GM04503 (cell line): ENCODE results near the gene EDNRA.
"Not testable (repeated sequence)": the region's sequence is repeated elsewhere in the genome, so short reads cannot be mapped to it uniquely, and the experiment has no call there.

Source experiments
- DNase-seq: peaks from one replicate; pipeline ENCODE4 v3.0.0-alpha.2; 2012; ENCODE audit warnings: low read depth

Gene EDNRA

GRCh38 chr4:147480891-147481576 is at the start of gene EDNRA:
TSS of gene EDNRA (plus strand) at chr4:147481097. CDS start at chr4:147485682, 4,585 bp downstream.
- no peak for DNase-seq

- not testable (repeated sequence) for DNase-seq
Measured at GRCh38 chr4:147434370-147434769, 46.5 kb upstream of the EDNRA start.

GRCh38 chr4:147440442-147440841 is 40.5 kb upstream of the EDNRA start:
- no peak for DNase-seq

GRCh38 chr4:147447786-147448185 is 33.1 kb upstream of the EDNRA start:
- DNase-seq = no peak

- no peak for DNase-seq
Measured at GRCh38 chr4:147453561-147454141, 27.2 kb upstream of the EDNRA start.

GRCh38 chr4:147456706-147457105 is 24.2 kb upstream of the EDNRA start:
- DNase-seq = no peak

GRCh38 chr4:147461161-147461560 is 19.7 kb upstream of the EDNRA start:
- DNase-seq = no peak

GRCh38 chr4:147463065-147463464 is 17.8 kb upstream of the EDNRA start:
- no peak for DNase-seq

GRCh38 chr4:147465461-147465860 is 15.4 kb upstream of the EDNRA start:
- DNase-seq = no peak

- no peak for DNase-seq
Measured at GRCh38 chr4:147477439-147477838, 3.5 kb upstream of the EDNRA start.

- DNase-seq = no peak
Measured at GRCh38 chr4:147479376-147479775, 1.5 kb upstream of the EDNRA start.

- DNase-seq = no peak
Measured at GRCh38 chr4:147479786-147480185, 1.1 kb upstream of the EDNRA start.

GRCh38 chr4:147480502-147480890 is 401 bp upstream of the EDNRA start:
- DNase-seq = no peak

- DNase-seq = no peak
Measured at GRCh38 chr4:147481577-147482109, 746 bp downstream of the EDNRA start.

GRCh38 chr4:147482281-147482680 is 1.4 kb downstream of the EDNRA start:
- DNase-seq = no peak

GRCh38 chr4:147485167-147485566 is 4.3 kb downstream of the EDNRA start:
- DNase-seq = no peak

GRCh38 chr4:147487616-147488015 is 6.7 kb downstream of the EDNRA start:
- no peak for DNase-seq

- DNase-seq = no peak
Measured at GRCh38 chr4:147488556-147488955, 7.7 kb downstream of the EDNRA start.

GRCh38 chr4:147491086-147491485 is 10.2 kb downstream of the EDNRA start:
- no peak for DNase-seq

GRCh38 chr4:147492306-147492705 is 11.4 kb downstream of the EDNRA start:
- DNase-seq = no peak

GRCh38 chr4:147492761-147493160 is 11.9 kb downstream of the EDNRA start:
- no peak for DNase-seq

- no peak for DNase-seq
Measured at GRCh38 chr4:147493307-147493706, 12.4 kb downstream of the EDNRA start.

GRCh38 chr4:147494301-147494700 is 13.4 kb downstream of the EDNRA start:
- DNase-seq = no peak

GRCh38 chr4:147496500-147496899 is 15.6 kb downstream of the EDNRA start:
- no peak for DNase-seq
